Stimulated activated CD8-positive, alpha-beta memory T cell treated with anti-CD3 and anti-CD28 coated beads, Interleukin-15, amount 100 ng/mL, for 1 hour (primary cell): ENCODE results near the gene NTRK3.

Experiments used
- DNase-seq: peaks from one replicate; pipeline ENCODE4 v3.0.0-alpha.2; 2020; ENCODE audit warnings: low read depth

The NTRK3 gene

DNA sequence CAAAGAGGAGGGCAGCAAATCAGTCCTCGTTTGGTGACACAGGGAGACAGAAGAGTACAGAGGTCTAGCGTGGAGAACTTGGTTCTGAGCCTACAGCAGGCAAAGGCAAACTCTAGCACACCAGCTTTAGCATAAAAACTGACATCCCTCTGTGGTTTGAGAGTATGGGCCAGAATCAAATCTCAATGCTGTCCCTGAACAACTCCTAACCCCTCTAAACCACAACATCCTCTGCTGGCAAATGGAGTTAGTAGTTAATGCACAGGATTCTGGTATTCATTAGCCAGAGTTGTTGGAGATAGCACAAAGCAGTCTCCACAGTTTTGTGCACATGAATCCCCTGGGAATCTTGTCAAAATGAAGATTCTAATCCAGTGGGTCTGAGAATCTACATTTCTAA is 315.8 kb downstream of the NTRK3 start:
- DNase-seq = no peak

DNA sequence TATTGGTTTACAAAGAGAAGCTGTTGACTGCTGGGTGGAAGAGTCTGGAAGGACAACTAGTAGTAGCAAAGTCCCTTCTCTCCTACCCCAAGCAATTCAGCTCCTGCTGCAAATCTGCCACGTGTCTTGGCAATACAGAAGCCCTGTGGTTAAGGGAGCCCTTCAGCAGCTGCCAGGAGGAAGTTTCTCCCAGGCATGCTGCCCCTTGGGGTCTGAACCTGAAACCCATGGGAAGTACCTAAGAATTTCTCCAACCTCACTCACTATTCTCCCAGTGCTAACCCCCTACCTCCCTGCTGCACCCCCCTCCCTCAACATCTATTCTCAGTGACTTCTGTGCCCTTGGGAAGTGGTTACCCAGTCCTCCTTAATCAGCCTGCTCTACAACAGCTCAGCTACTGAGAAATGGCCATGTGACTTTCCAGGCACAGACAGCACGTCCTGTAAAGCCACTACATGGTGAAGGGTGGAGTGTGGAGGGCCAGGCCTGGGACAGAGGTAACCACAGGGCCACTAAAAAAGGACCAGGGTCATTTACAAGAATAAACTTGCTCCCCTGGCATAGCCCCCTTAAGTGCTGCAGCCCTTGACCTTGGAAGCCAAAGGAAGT is 316.6 kb downstream of the NTRK3 start:
- DNase-seq = no peak

DNA sequence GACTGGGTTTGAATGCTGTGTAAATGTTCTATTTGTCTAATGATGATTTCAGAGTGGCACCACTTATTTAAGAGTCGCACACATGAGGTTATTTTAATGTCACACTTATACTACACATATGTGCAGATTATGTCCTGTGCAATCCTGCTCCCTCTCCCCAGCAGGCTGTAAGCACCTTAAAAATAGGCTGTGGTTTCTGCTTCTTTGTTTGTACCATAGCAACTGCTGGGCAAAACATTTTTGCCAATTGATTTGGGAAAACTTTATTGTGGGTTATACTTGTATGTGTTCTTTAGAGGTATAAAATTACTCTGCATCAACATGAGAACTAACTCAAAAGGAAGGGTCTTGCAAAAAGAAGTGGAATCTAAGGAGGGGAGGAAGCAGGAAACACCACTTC is 318.5 kb downstream of the NTRK3 start:
- DNase-seq = no peak

DNA sequence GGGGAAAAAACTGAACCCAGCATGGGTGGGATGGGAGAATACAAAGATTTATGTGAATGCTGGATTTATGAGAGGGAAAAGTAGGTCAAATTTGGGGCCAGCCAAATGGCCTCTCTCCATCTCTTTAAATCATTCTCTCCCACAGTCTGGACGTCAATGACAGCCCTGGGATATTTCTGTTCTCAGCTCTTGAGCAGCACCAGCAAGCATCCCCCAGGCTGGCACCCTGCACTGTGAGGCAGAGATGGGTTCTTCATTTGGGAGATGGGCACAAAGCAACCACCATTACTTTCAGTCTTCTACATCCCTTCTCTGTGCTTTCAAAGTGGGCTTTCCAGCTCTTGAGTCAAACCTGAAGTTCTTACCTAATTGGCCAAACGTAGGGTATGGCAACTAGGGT is 321.0 kb downstream of the NTRK3 start:
- no peak for DNase-seq

DNA sequence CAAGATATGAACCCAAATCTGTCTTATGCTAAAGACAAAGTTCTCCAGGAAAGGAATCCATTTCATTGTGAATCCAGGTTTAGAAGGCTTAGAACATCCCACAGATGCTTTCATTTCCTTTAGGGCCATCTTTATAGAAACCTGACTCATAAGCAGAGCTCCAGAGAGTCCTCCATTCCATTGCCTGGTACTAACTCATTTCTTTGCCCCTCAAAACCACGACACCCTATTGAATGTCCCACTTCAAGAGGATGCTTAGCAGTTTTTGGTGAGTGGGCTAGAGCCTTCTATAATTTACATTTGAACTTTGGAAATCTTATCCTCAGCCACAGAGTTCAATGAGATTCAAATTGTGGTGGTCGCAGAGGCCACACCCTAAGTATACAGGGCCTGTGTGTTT is 325.0 kb downstream of the NTRK3 start:
- no peak for DNase-seq

DNA sequence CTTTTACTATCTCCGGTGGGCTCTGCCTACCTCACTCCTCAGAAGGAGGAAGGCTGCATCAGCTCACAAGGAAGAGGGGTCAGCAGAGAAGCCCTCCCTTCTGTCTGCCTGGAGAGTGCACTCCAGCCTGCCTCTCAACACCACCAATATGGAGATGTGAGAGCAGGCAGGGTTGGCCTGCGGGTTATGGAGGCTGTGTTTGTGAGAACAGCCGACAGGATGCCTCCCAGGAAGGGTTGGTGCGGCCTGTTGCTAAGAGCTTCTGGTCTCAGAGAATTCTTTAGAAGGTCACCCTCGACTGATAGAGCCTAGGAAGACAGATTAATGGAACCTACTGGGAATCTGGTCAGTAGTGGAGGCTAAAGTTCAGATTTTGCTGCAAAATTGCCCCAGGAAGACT is 326.1 kb downstream of the NTRK3 start:
- no peak for DNase-seq

DNA sequence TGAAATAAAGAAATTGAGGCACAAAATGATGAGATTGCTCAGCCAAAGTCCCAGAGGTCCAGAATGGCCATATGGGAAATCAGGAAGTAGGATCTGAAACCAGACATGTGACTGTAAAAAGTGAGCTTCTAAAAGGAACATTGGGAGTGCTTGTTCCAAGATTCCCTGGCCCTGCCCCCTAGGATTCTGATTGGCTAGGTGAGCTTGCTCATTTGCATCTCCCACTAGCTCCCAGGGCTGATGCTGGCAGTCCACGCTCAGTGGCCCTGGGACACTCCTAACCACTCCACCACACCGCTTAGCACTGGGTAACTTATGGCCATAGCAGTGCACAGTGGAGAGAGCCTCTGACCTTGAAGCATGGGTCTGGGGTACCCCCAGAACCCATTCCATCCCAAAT is 326.7 kb downstream of the NTRK3 start:
- no peak for DNase-seq

DNA sequence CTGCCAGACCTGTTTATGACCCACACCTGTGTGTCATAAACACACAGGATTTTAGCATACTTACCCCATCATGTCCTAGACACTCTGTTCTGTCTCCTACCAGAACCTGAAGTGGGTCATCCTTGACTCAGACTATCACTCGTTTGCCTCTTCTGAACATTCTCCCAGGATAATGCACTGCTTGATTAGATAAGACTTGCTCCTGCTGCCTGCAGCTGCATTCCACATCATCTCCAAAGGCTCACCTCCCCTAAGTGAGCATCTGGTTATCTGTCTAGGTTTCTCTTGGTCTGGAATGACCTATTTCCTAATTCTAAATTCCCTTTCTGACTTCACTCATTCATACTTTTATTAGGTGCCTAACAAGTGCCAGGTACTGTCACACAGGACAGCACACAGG is 332.1 kb downstream of the NTRK3 start:
- no peak for DNase-seq

DNA sequence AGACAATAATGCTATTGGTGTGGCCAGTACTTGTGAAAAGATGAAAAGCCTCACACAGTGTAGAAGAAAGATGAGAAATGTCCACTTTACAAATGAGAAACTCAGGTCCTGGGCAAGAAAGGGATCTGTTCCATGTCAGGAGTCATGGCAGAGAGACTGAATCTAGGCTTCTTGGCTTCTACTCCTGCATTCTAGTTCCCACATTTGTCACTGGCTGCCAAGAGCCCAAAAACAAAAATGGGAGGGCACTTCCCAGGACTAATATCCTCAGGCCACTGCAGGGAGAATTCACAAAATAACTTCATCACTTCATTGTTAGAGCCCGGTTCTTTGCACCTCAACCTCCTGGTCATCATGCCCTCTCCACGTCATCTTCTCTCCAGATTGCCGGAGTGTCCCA is 337.5 kb downstream of the NTRK3 start:
- DNase-seq = no peak

DNA sequence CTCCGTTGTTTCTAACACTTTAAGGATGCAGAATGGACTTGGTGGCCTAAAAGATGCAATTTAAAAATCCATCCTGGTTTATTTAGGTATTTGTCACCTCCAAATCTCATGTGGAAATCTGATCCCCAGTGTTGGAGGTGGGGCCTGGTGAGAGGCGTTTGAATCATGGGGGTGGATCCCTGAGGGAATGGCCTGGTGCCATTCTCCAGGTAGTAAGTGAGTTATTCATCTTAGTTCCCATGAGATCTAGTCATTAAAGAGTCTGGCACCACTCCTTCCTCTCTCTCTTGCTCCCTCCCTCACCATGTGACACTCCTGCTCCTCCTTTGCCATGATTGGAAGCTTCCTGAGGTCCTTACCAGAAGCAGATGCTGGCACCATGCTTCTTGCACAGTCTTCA is 339.1 kb downstream of the NTRK3 start:
- no peak for DNase-seq

DNA sequence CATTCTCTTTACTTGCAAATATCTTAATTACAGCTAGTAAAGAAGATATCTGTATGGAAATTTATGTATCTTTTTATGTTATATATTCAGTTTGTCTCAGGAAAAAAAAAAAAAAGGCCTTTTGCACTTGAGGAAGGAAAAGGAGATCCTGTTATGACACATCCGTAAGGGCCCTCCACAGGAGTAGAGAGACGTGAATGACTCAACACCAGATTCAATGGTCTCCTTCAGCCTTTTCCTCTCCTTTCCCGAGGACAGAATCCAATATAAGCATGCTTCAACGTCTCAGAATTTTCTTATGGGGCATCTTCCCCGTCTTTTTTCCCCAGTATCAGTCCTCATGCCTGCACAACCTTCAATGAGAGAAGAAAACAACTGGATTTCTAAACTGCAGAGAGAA is 340.3 kb downstream of the NTRK3 start:
- DNase-seq = no peak

DNA sequence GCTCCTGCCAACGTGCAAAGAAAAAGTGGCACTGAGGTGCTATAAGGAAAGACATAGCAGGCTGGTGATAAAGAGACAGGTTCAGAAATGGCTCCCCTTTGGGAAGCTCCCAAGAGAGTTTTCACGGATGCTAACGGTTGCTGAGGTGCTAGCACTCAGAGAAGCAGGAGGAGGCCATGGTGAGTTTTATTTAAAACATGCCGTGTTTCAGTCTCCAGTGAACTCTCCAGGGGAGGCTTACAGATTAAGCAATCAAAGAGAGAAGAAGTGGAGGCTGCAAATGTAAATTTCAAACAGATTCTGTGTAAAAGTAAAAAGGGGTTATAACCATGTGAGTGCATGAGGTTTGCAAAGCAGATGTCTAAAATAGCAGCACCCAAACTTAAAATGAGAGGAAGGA is 346.2 kb downstream of the NTRK3 start:
- no peak for DNase-seq

DNA sequence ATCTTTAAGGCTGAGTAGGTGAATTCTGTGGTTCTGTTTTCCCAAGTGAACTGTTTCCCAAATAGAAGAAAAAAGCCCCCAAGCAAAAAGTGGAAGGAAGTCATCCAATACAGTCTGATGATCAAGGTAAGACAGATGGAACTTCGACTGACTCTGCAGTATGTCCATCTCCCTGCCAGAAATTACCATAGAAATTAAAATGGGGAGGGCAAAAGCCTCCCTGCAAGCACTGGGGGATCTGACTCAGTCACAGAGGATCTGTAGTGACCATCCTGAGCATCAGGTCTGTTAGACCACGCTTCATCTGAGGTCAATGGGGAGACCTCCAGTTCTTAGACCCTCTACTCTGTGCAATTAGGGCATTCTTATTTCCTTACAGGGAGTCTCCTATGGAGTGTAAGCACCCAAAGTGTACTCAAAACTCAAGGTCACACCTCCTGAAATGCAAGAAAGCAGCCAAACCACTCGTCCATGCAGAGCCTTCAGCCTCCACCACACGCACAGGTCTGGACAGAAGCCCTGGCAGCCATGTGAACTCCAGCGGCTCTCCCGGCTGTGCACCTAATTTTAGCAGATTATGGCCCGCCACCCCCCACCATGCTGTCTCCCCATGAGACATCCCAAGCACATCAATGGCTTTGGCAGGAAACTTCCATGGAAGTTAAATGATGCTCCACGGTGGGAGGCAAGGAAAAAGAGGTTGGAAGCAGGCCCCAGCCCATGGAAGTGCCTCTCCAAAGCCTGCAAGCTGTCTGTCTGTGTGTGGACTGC is 348.7 kb downstream of the NTRK3 start:
- no peak for DNase-seq

DNA sequence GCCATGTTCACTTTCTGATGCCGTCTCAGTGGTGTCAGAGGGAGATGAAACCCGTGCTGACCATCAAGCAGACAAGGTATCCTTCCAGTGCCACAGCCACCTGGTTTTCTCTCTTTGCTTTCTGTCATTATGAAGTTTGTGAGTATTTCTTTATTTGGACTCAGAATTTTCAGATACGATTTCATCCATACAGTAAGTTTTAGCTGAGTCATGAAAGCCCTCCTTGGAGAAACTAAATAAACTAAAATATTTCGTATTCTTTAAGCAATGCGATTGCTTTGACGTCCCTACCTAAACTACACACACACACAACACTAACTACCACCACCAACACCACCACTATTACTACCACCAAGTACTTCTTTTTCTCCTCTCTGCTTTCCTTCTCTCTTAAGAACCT is 350.1 kb downstream of the NTRK3 start:
- DNase-seq = no peak

DNA sequence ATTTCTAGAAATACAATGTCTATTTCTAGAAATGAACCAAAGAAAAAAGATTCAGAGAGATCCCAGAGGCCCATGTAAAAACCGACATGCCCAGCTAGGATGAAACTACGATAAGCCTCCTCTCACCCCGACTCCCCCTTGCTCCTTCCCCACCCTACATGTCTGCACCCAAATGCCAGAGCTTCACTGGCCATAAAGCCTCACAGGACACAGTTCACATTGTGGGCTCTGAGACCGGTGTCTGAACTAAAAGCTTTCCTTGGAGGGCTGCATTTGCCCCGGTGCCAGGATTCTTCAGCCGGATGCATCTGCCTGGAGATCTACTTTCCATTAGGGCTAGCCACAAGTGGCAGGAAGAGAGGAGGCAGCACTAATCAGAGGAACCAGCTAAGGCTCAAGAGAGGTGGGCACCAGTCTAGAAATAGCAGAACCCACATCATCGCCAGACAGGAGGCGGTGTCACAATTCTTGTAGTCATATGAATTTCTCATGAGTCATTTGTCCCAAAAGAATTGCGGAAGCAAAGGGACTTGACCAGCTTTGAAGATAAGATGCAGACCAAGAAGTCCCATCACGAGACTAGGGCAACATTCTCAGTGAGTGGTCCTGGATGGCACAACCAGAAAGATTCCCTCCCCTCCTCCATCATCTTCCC is 353.6 kb downstream of the NTRK3 start:
- DNase-seq = no peak

DNA sequence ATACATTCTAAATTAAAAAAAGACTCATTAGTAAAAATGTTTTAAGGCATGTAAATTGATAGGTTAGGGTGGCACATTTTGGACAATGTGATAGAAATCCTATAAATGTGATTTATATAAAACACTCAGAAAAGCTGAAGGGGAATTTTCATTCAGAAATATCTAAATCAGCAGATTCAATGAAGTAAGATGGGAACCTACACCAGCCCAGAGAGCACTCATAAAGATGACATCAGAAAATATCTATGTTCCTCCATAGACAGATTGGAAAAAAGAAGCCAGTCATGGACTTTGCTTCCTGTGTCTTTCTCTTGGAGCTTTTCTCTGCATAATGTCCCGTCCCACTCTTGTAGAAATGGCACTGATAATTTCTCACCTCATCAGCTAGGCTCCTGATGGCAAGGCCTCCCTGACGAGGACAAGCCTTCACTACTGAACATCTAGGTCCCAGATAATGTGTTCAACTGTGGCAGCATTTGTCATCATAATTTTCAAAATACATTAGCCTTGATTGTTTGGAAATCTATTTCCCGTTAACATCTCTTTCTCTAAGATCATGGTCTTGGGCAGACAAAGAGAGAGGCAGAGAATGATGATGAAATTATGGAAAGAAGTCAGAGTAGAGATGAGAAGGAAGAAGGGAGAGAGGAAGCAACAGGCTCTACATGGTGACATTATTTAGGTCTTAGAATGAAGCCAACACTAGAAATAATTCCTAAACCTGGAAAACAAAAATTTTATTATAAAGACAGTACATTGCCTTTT is 354.4 kb downstream of the NTRK3 start:
- no peak for DNase-seq

DNA sequence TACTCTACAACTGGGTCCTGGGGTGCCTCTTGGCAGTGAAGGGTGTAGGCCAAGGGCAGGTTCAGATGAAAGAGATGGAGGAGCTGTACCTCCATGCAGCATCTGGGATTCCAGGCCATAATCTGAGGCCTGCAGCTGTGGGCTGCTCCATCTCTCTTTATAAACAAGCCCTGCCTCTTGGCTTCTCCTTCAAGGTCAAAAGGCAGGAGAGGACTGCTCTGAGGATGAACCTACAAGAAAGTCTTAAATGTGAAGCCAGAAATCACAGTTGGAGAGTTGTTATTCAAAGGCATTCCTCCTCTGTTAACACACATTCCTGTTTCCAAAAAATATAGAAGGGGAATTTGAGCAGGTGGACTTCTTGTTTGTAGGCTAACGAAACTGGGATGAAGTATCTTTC is 355.5 kb downstream of the NTRK3 start:
- DNase-seq = no peak

DNA sequence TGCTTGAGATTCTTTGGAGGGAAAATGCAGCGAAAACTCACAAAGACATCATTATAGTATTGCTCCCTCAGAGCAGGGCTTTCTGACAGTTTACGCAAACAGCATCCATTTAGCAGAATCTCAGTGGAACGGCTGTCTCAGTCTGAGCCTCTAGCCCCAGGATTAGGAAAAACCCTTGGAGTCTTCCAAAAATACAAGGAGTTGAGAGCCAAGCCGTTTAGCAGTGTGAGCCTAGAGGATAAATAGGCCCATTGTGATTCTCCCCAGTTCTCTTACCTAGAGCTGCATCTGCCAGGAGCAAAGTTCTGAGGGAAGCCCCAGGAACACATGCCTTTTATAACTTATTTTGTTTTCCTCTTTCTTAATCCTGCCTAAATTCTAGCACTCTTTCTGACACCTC is 359.6 kb downstream of the NTRK3 start:
- DNase-seq = no peak

DNA sequence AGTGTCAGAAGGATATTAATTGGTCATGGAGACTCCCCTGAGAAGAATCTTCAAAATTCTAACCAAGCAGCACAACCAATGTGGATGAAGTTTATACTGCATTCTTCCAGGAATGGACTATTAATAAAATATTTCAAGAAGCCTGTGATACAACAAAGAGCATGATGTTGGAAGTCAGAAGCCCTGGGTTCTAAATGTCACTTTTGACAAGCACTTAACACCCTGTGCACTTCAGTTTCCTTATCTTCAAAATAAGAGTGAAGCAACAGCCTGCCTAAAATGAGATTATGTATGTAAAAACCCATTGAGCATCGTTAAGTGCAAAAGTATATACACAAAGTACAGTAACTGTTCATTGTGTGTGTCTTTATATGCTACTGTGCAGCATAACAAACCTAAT is 369.4 kb downstream of the NTRK3 start:
- no peak for DNase-seq

DNA sequence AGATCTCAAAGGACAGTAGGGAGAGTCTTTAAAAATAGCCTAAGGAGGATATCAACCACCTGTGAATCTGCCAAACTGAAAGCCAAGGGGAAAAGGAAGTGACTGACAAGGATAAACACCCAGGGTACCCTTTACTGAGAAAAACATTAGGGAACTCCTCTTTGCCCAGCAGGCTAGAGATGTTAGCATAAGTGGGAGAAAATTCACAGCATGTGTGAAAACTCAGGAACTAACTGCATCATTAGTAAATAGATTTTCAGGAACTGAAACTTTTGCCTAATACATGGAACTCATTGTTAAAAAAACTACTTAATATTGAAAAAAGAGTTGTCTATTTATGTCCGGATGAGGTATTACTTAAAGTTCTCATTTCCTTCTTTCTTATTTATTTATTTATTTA is 375.5 kb downstream of the NTRK3 start:
- no peak for DNase-seq

DNA sequence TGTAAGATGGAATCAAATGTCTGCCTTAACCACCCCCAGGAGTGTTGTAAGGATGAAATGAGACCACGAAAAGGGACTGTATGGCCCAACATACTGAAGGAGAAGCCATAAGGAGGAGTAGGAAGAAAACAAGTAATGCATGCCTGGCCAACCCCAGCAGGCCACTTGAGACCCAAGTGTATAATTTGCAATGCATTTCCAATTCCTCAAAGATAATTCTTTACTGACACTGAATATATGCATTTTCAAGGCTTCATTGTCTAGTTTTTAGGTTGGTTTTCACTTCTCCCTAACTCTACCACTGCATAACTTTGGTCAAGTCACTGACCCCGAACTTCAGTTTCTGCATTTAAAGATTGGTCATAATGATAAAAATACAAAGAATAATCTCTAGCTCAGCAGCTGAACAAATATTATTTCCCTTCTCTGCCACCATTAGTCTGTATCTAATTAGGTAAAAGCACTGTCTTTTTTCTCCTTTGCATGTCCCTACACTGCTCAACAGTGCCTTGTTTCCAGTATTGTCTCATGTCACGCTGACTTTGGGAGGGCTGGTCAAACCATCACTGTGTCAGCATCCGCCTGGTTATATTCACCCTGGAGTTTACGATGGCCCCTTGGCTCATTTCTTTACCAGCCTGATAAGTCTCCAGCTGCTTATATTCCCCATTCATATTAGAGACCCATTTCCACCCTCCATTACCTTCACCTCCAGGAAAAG is 378.6 kb downstream of the NTRK3 start:
- no peak for DNase-seq

DNA sequence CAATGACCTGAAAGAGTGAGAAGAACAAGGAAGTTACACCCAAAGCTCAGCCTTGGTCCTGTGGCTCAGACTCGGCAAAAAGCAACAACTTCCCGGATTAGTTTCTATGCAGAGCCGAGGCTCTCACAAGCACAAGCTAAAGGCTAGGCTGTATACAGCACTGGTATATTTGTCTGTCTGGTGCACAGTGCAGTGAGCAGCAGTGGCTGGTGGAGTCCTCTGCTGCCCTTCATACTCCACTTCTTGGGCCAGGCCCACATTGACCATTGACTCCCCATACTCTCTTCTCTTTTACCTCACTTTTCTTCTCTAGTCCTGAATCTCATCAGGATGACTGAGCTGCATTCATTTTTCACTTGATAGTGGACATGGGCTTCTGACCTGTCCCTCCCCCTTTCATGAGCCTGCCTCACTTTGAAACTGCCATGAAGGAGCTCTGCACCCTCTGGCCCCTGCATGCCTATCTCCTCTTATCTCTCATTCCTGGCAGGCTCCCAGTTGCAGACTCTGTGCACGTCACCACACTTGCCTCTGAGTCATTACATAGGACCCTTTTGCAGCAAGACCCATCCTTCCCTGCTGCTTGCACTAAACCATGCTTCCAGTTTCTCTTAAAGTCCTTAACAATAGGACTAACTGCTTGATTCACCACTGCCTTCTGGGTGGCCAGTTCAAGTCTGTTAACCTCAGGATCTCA is 379.3 kb downstream of the NTRK3 start:
- DNase-seq = no peak
